Embryonic facial prominence (tissue), 1 donor: Measurements from ENCODE around the gene SDSL.

Experiments
- DNase-seq: peaks from one replicate; pipeline ENCODE4 v3.0.0-alpha.2; 2016; ENCODE audit errors: extremely low spot score

Gene SDSL

GRCh38 chr12:113449299-113449698 is 27.1 kb downstream of the SDSL start:
- DNase-seq: no peak

- no peak for DNase-seq
Observed at GRCh38 chr12:113449839-113450238, 27.7 kb downstream of the SDSL start.

GRCh38 chr12:113452458-113452857 is 30.3 kb downstream of the SDSL start:
- no peak for DNase-seq

GRCh38 chr12:113453330-113453729 is 31.1 kb downstream of the SDSL start:
- DNase-seq: no peak

- DNase-seq: no peak
Observed at GRCh38 chr12:113456199-113456598, 34.0 kb downstream of the SDSL start.

- DNase-seq: no peak
Observed at GRCh38 chr12:113456761-113457160, 34.6 kb downstream of the SDSL start.

- DNase-seq: no peak
Observed at GRCh38 chr12:113457185-113457584, 35.0 kb downstream of the SDSL start.

- DNase-seq: no peak
Observed at GRCh38 chr12:113457710-113458109, 35.5 kb downstream of the SDSL start.

- DNase-seq: no peak
Observed at GRCh38 chr12:113459981-113460380, 37.8 kb downstream of the SDSL start.

GRCh38 chr12:113461666-113462065 is 39.5 kb downstream of the SDSL start:
- no peak for DNase-seq

GRCh38 chr12:113462117-113462774 is 40.1 kb downstream of the SDSL start:
- DNase-seq: no peak

GRCh38 chr12:113462998-113463745 is 41.0 kb downstream of the SDSL start:
- no peak for DNase-seq

- DNase-seq: no peak
Observed at GRCh38 chr12:113463746-113464451, 41.7 kb downstream of the SDSL start.

GRCh38 chr12:113464452-113464775 is 42.2 kb downstream of the SDSL start:
- no peak for DNase-seq

GRCh38 chr12:113464852-113465719 is 42.9 kb downstream of the SDSL start:
- DNase-seq: no peak

GRCh38 chr12:113465808-113466453 is 43.8 kb downstream of the SDSL start:
- no peak for DNase-seq

- DNase-seq: no peak
Observed at GRCh38 chr12:113466454-113467141, 44.4 kb downstream of the SDSL start.

GRCh38 chr12:113467142-113467501 is 44.9 kb downstream of the SDSL start:
- no peak for DNase-seq

- no peak for DNase-seq
Observed at GRCh38 chr12:113467502-113468364, 45.6 kb downstream of the SDSL start.
